NB4 (cell line): Measurements from ENCODE around the gene HSP90AB1.
A peak's percentile ranks its signal among the peaks of the same experiment; 100 is the strongest.

ENCODE experiments used
- DNase-seq: peaks from one replicate; pipeline ENCODE4 v3.0.0; 2010; ENCODE audit warnings: low read depth
- H3K4me3 ChIP-seq: one replicate; pipeline ENCODE4 v1.5.1; 2011; ENCODE audit warnings: mild to moderate bottlenecking, low read depth, low read length, moderate library complexity
- CTCF ChIP-seq: IDR thresholded peaks from one replicate; pipeline ENCODE4 v1.5.1; 2012; ENCODE audit warnings: low read depth, low read length
- MYC ChIP-seq: IDR thresholded peaks from 2 replicates; pipeline ENCODE4 v1.6.1; 2011; ENCODE audit warnings: low read depth, low read length
- POLR2A ChIP-seq: IDR thresholded peaks from 2 replicates; pipeline ENCODE4 v1.6.1; 2011; ENCODE audit warnings: mild to moderate bottlenecking; ENCODE audit not compliant: insufficient read length; ENCODE audit errors: extremely low read depth
- TF ChIP-seq, protein P1 (sequence below): IDR thresholded peaks from 2 replicates; pipeline ENCODE4 v1.6.1; 2011; ENCODE audit warnings: low read depth, low read length

The HSP90AB1 gene

GRCh38 chr6:44224029-44224964 is 22.6 kb upstream of the HSP90AB1 start:
- TF ChIP-seq POLR2A, result no peak
- peak; percentile 17 for TF ChIP-seq CTCF
- TF ChIP-seq, protein P1, sequence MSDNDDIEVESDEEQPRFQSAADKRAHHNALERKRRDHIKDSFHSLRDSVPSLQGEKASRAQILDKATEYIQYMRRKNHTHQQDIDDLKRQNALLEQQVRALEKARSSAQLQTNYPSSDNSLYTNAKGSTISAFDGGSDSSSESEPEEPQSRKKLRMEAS, result no peak
- TF ChIP-seq MYC, result no peak
- peak overlapping the region; percentile 94 for H3K4me3 ChIP-seq
- peak; percentile 70 for DNase-seq

- DNase-seq, result no peak
- peak overlapping the region; percentile 94 for H3K4me3 ChIP-seq
- TF ChIP-seq, protein P1, result no peak
- TF ChIP-seq MYC, result no peak
- TF ChIP-seq CTCF, result no peak
- TF ChIP-seq POLR2A, result no peak
Observed at GRCh38 chr6:44224965-44225305, 22.0 kb upstream of the HSP90AB1 start.

DNA sequence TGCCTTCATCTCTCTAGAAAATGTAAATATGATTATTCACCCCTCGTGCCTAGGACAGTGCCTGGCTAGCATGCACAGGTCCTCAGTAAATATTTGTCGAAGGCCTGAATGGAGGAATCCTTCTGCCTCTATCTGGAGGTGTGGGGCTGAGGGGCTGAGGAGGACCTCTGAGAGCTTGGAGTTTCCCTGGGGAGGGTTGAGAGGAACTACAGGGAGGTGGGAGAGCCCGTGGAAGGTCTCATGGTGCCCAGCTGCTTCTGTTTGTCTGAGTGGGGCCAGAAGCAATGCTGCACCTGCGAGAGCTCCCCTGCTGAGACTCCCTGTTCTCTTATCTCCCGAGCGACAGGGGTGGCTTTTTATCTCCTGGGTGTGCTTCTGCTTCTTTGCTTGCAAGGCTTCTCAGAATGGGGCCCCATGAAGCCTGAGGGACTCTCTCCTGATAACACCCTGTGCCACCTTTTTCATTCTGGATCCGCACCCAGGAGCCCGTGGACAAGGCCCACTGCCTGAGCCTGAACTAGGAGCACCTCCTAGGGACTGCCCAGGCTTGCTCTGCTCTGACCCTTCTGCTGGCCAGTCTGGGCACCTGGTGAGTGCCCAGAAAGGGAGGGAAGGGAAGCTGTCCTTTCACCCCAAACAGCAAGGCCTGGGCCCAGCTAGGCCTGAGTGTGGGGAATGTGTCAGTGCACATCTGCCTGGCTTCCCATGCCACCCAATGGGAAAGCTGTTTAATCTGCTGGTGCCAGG is 21.1 kb upstream of the HSP90AB1 start:
- peak overlapping the region; percentile 44 for H3K4me3 ChIP-seq
- peak; percentile 75 for DNase-seq
- TF ChIP-seq, protein P1, result no peak
- TF ChIP-seq POLR2A (no peak), CTCF (no peak), MYC (no peak)

GRCh38 chr6:44226368-44227147 is 20.3 kb upstream of the HSP90AB1 start:
- TF ChIP-seq CTCF (no peak), MYC (no peak), POLR2A (no peak)
- TF ChIP-seq, protein P1, result no peak
- H3K4me3 ChIP-seq, result peak overlapping the region; percentile 44
- DNase-seq, result peak; percentile 77

DNA sequence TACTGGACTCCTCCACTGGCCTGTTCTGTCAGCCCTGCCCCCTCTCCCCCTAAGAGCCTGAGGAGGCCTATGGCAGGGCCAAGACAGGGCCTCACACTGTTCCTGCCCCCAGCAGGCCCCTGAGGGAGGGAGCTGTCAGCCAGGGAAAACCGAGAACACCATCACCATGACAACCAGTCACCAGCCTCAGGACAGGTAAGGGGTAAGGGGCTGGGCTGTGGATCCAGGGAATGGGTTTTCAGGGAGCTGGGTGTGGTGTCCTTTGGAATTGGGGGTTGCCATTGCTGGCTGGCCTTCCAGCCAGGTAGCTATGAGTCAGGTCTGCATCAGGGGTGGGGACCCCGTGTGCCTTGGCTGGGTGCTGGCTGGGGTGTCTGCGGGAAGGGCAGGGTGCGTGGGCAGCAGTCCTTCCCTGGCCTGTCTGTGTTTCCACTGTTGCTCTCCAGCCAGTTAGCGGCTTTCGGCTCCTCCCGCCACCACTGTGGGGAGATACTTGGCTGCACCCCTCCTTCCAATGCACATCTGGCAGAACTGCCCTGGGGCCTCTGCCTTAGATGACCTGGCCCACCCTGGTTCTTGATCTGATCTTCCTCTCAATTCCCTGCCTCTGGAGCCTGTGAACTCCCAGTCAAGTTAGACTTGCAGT is 19.6 kb upstream of the HSP90AB1 start:
- H3K4me3 ChIP-seq, result no peak overlapping the region
- TF ChIP-seq, protein P1, result no peak
- TF ChIP-seq CTCF (no peak), POLR2A (no peak), MYC (no peak)
- no peak for DNase-seq
